Measurements from ENCODE around the gene NSFL1C.
"Not testable (repeated sequence)": the region's sequence is repeated elsewhere in the genome, so short reads cannot be mapped to it uniquely, and the experiment has no call there.

Gene NSFL1C

GRCh38 chr20:1466211-1467081 lies at the start of gene NSFL1C:
Gene NSFL1C, minus strand, starts transcription at chr20:1466849. Its CDS starts 25 bp downstream, at chr20:1466824.
- DNase-seq (ENCODE audit: low read depth) = peak; percentile 86

- DNase-seq (ENCODE audit: low read depth) = no peak
Measured at GRCh38 chr20:1513801-1514200, 47.2 kb upstream of the NSFL1C start.

GRCh38 chr20:1509237-1509636 lies 42.6 kb upstream of the NSFL1C start:
- DNase-seq (ENCODE audit: low read depth) = no peak

GRCh38 chr20:1508574-1508973 lies 41.9 kb upstream of the NSFL1C start:
- DNase-seq (ENCODE audit: low read depth) = no peak

GRCh38 chr20:1507276-1507675 lies 40.6 kb upstream of the NSFL1C start:
- DNase-seq (ENCODE audit: low read depth) = no peak

GRCh38 chr20:1505871-1506270 lies 39.2 kb upstream of the NSFL1C start:
- no peak for DNase-seq (ENCODE audit: low read depth)

- DNase-seq (ENCODE audit: low read depth) = no peak
Measured at GRCh38 chr20:1505361-1505760, 38.7 kb upstream of the NSFL1C start.

- peak; percentile 82 for DNase-seq (ENCODE audit: low read depth)
Measured at GRCh38 chr20:1503564-1504227, 37.0 kb upstream of the NSFL1C start.

GRCh38 chr20:1500496-1500895 lies 33.8 kb upstream of the NSFL1C start:
- no peak for DNase-seq (ENCODE audit: low read depth)

GRCh38 chr20:1499528-1500420 lies 33.1 kb upstream of the NSFL1C start:
- no peak for DNase-seq (ENCODE audit: low read depth)

- DNase-seq (ENCODE audit: low read depth) = not testable (repeated sequence)
Measured at GRCh38 chr20:1497371-1497770, 30.7 kb upstream of the NSFL1C start.

- DNase-seq (ENCODE audit: low read depth) = no peak
Measured at GRCh38 chr20:1496930-1497329, 30.3 kb upstream of the NSFL1C start.

GRCh38 chr20:1494436-1494835 lies 27.8 kb upstream of the NSFL1C start:
- no peak for DNase-seq (ENCODE audit: low read depth)

GRCh38 chr20:1493536-1493935 lies 26.9 kb upstream of the NSFL1C start:
- DNase-seq (ENCODE audit: low read depth) = no peak

GRCh38 chr20:1491860-1492642 lies 25.4 kb upstream of the NSFL1C start:
- no peak for DNase-seq (ENCODE audit: low read depth)

GRCh38 chr20:1491281-1491840 lies 24.7 kb upstream of the NSFL1C start, which contains the start of gene SIRPB2:
Gene SIRPB2, minus strand, starts transcription at chr20:1491420. Its CDS starts 61 bp downstream, at chr20:1491359.
- no peak for DNase-seq (ENCODE audit: low read depth)

GRCh38 chr20:1490643-1491195 lies 24.1 kb upstream of the NSFL1C start:
- DNase-seq (ENCODE audit: low read depth) = no peak

- DNase-seq (ENCODE audit: low read depth) = peak; percentile 61
Measured at GRCh38 chr20:1489764-1490436, 23.3 kb upstream of the NSFL1C start.

- DNase-seq (ENCODE audit: low read depth) = no peak
Measured at GRCh38 chr20:1489325-1489724, 22.7 kb upstream of the NSFL1C start.

GRCh38 chr20:1486566-1486965 lies 19.9 kb upstream of the NSFL1C start:
- no peak for DNase-seq (ENCODE audit: low read depth)
